ENCODE data around the gene CCDC148.

Gene CCDC148

DNA sequence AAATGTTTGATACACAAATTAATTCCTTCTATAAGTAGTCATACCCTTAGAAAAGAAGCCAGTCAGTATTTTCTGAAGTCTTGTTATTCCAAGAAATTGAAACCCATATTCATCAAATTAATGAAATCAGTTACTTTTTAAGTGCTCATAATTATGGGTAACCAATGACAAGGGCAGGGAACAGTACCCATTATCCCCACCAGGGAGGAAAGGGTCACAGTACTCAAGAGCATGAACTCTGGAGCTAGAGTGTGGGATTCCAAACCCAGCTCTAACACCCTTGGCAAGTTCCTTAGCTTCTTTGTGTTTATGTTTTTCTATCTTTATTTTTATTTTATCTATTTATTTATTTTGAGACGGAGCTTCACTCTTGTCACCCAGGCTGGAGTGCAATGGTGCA, 68.4 kb downstream of the CCDC148 start (continued):
- TF ChIP-seq, protein P1, sequence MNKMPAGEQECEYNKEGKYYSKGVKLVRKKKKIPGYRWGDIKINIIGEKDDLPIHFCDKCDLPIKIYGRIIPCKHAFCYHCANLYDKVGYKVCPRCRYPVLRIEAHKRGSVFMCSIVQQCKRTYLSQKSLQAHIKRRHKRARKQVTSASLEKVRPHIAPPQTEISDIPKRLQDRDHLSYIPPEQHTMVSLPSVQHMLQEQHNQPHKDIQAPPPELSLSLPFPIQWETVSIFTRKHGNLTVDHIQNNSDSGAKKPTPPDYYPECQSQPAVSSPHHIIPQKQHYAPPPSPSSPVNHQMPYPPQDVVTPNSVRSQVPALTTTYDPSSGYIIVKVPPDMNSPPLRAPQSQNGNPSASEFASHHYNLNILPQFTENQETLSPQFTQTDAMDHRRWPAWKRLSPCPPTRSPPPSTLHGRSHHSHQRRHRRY (tag by site-specific recombination; IDR thresholded peaks at IDR 0.05): no peak

DNA sequence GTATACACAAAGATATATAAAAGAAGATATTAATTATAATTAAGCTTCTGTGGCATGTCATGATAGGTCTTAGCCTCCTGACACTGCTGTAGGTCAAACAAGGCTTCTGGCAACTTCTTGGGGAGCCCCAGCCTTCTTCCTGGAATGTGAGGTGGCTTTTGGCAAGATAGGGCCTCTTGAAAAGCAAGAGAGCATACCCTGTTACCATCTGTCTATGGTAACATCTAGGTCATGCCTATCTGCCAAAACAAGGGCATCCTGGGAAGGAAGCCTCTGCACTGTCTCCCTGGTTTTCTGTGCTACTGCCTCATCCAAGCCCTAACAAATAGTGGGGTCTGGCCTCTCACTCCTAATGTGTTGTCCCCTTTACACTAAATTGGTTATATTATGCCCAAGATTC, 70.9 kb downstream of the CCDC148 start:
- Histone ChIP-seq H3K4me1 (ENCODE audit: control insufficient read depth, insufficient read depth, low read length) (no peaks in the 10 kb centered on the region), H3K36me3 (ENCODE audit: control insufficient read depth in 2 of 2, insufficient read depth in 1 of 2, low read length in 2 of 2) (no peaks in the 10 kb centered on the region), H3K27ac (ENCODE audit: extremely low read depth, low read depth, low read length) (no peak overlapping the region), H3K4me3 (ENCODE audit: low read depth, low read length) (no peak overlapping the region), H3K9me3 (ENCODE audit: control insufficient read depth, insufficient read depth, low read depth, low read length) (no peaks in the 10 kb centered on the region)
- TF ChIP-seq ZNF768 (tag by site-specific recombination; IDR thresholded peaks at IDR 0.05): no peak
- TF ChIP-seq ZSCAN23 (tag by site-specific recombination; IDR thresholded peaks at IDR 0.05): no peak
- TF ChIP-seq ZNF114 (tag by site-specific recombination; IDR thresholded peaks at IDR 0.05): no peak
- no peak for TF ChIP-seq SALL2 (tag by site-specific recombination; IDR thresholded peaks at IDR 0.05; ENCODE audit: borderline replicate concordance)
- TF ChIP-seq, protein P2, sequence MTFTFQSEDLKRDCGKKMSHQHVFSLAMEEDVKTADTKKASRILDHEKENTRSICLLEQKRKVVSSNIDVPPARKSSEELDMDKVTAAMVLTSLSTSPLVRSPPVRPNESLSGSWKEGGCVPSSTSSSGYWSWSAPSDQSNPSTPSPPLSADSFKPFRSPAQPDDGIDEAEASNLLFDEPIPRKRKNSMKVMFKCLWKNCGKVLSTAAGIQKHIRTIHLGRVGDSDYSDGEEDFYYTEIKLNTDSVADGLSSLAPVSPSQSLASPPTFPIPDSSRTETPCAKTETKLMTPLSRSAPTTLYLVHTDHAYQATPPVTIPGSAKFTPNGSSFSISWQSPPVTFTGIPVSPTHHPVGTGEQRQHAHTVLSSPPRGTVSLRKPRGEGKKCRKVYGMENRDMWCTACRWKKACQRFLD (tag by site-specific recombination; IDR thresholded peaks at IDR 0.05): no peak
- TF ChIP-seq ZNF473 (tag by site-specific recombination; IDR thresholded peaks at IDR 0.05): no peak
- TF ChIP-seq ZNF292 (tag by site-specific recombination; IDR thresholded peaks at IDR 0.05; ENCODE audit: borderline replicate concordance, low read depth): no peak
- TF ChIP-seq, protein P3, sequence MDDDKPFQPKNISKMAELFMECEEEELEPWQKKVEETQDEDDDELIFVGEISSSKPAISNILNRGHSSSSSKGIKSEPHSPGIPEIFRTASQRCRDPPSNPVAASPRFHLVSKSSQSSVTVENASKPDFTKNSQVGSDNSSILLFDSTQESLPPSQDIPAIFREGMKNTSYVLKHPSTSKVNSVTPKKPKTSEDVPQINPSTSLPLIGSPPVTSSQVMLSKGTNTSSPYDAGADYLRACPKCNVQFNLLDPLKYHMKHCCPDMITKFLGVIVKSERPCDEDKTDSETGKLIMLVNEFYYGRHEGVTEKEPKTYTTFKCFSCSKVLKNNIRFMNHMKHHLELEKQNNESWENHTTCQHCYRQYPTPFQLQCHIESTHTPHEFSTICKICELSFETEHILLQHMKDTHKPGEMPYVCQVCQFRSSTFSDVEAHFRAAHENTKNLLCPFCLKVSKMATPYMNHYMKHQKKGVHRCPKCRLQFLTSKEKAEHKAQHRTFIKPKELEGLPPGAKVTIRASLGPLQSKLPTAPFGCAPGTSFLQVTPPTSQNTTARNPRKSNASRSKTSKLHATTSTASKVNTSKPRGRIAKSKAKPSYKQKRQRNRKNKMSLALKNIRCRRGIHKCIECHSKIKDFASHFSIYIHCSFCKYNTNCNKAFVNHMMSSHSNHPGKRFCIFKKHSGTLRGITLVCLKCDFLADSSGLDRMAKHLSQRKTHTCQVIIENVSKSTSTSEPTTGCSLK (tag by site-specific recombination; IDR thresholded peaks at IDR 0.05): no peak
- TF ChIP-seq, protein P4, sequence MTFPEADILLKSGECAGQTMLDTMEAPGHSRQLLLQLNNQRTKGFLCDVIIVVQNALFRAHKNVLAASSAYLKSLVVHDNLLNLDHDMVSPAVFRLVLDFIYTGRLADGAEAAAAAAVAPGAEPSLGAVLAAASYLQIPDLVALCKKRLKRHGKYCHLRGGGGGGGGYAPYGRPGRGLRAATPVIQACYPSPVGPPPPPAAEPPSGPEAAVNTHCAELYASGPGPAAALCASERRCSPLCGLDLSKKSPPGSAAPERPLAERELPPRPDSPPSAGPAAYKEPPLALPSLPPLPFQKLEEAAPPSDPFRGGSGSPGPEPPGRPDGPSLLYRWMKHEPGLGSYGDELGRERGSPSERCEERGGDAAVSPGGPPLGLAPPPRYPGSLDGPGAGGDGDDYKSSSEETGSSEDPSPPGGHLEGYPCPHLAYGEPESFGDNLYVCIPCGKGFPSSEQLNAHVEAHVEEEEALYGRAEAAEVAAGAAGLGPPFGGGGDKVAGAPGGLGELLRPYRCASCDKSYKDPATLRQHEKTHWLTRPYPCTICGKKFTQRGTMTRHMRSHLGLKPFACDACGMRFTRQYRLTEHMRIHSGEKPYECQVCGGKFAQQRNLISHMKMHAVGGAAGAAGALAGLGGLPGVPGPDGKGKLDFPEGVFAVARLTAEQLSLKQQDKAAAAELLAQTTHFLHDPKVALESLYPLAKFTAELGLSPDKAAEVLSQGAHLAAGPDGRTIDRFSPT (tag by site-specific recombination; IDR thresholded peaks at IDR 0.05): no peak
- TF ChIP-seq, protein P5, sequence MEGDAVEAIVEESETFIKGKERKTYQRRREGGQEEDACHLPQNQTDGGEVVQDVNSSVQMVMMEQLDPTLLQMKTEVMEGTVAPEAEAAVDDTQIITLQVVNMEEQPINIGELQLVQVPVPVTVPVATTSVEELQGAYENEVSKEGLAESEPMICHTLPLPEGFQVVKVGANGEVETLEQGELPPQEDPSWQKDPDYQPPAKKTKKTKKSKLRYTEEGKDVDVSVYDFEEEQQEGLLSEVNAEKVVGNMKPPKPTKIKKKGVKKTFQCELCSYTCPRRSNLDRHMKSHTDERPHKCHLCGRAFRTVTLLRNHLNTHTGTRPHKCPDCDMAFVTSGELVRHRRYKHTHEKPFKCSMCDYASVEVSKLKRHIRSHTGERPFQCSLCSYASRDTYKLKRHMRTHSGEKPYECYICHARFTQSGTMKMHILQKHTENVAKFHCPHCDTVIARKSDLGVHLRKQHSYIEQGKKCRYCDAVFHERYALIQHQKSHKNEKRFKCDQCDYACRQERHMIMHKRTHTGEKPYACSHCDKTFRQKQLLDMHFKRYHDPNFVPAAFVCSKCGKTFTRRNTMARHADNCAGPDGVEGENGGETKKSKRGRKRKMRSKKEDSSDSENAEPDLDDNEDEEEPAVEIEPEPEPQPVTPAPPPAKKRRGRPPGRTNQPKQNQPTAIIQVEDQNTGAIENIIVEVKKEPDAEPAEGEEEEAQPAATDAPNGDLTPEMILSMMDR (tag by site-specific recombination; IDR thresholded peaks at IDR 0.05): no peak
- no peak for TF ChIP-seq ZNF112 (tag by site-specific recombination; IDR thresholded peaks at IDR 0.05)
- TF ChIP-seq FEZF1 (tag by site-specific recombination; IDR thresholded peaks at IDR 0.05): no peak
- no peak for TF ChIP-seq ZNF610 (tag by site-specific recombination; IDR thresholded peaks at IDR 0.05; ENCODE audit: borderline replicate concordance)
- TF ChIP-seq SCRT2 (tag by site-specific recombination; IDR thresholded peaks at IDR 0.05): no peak
- TF ChIP-seq ZNF624 (tag by site-specific recombination; IDR thresholded peaks at IDR 0.05): no peak
- TF ChIP-seq ZBTB8A (tag by site-specific recombination; IDR thresholded peaks at IDR 0.05): no peak
- TF ChIP-seq ZNF843 (tag by site-specific recombination; IDR thresholded peaks at IDR 0.05): no peak
- ChIA-PET CTCF (no interaction called here), POLR2A (no interaction called here)
